PC-9 (cell line): Measurements from ENCODE around the gene FANK1. TPM values are rescaled to one million over a fixed set of nuclear protein-coding genes. Genes with fewer than 3 reads are reported as not detected.
"Not testable (repeated sequence)": the region's sequence is repeated elsewhere in the genome, so short reads cannot be mapped to it uniquely, and the experiment has no call there.

Source experiments
- BruUV-seq: library from RNA; stranded (reverse); fragments of 400-500 nt; replicated peaks from 2 replicates; lab custom pipeline; 2021; lab: Mats Ljungman, UMichigan
- CTCF ChIA-PET: fragments of 300-600 bp; sonication (Branson Sonifier 250); formaldehyde crosslinking; loops from one replicate; lab custom pipeline; 2022; ENCODE audit warnings: antibody characterized with exemption; lab: Charles Lee
- POLR2A ChIA-PET: fragments of 300-600 bp; sonication (Branson Sonifier 250); formaldehyde crosslinking; loops from one replicate; lab custom pipeline; 2022; ENCODE audit warnings: antibody characterized with exemption; ENCODE audit not compliant: unreplicated experiment; lab: Charles Lee
- DNase-seq, 2 experiments: peaks; one replicate each; pipeline versions ENCODE4 v3.0.0 to v3.0.0-alpha.2; 2015 to 2022; ENCODE audit warnings: mixed read lengths in 1 of 2
- H2AFZ ChIP-seq: fragments of 200-600 bp; sonication (generic); 2 replicates; pipeline ENCODE4 v1.8.1; 2017; ENCODE audit warnings: antibody characterized with exemption
- H3F3A ChIP-seq: fragments of 200-600 bp; sonication (generic); 2 replicates; pipeline ENCODE4 v1.8.1; 2017; ENCODE audit warnings: antibody characterized with exemption, mild to moderate bottlenecking, low read depth; ENCODE audit not compliant: insufficient read depth
- H3K27ac ChIP-seq: fragments of 200-600 bp; sonication (generic); 2 replicates; pipeline ENCODE4 v1.6.1; 2016; ENCODE audit warnings: mixed run types
- H3K27me3 ChIP-seq: fragments of 200-600 bp; sonication (generic); 2 replicates; pipeline ENCODE4 v1.6.1; 2016; ENCODE audit warnings: low read depth, mixed run types; ENCODE audit not compliant: insufficient read depth
- H3K36me3 ChIP-seq: fragments of 200-600 bp; sonication (generic); 2 replicates; pipeline ENCODE4 v1.6.1; 2016; ENCODE audit warnings: low read depth, mixed run types
- H3K4me1 ChIP-seq: fragments of 200-600 bp; sonication (generic); replicated peaks from 2 replicates; pipeline ENCODE4 v1.6.1; 2016; ENCODE audit warnings: mixed run types; ENCODE audit not compliant: insufficient read depth
- H3K4me2 ChIP-seq: fragments of 200-600 bp; sonication (generic); 2 replicates; pipeline ENCODE4 v1.6.1; 2017; ENCODE audit warnings: mixed run types
- H3K4me3 ChIP-seq: fragments of 200-600 bp; sonication (generic); 2 replicates; pipeline ENCODE4 v1.6.1; 2016; ENCODE audit warnings: mixed run types
- H3K79me2 ChIP-seq: fragments of 200-600 bp; sonication (generic); 2 replicates; pipeline ENCODE4 v1.6.1; 2017; ENCODE audit warnings: low read depth, mixed run types
- H3K9me2 ChIP-seq: fragments of 200-600 bp; sonication (generic); 2 replicates; pipeline ENCODE4 v1.8.1; 2017; ENCODE audit warnings: mild to moderate bottlenecking; ENCODE audit not compliant: insufficient read depth
- H3K9me3 ChIP-seq: fragments of 200-600 bp; sonication (generic); 2 replicates; pipeline ENCODE4 v1.8.1; 2016; ENCODE audit warnings: low read depth; ENCODE audit not compliant: insufficient read depth
- H4K20me1 ChIP-seq: fragments of 200-600 bp; sonication (generic); 2 replicates; pipeline ENCODE4 v1.8.1; 2017; ENCODE audit not compliant: insufficient read depth
- intact Hi-C: fragments of 100-400 bp; cut with micrococcal nuclease; formaldehyde crosslinking; loops from one replicate; pipeline ENCODE4 v1.10.0; 2022; ENCODE audit not compliant: unreplicated experiment
- total RNA-seq: library from RNA; stranded (reverse); gene quantifications from 2 replicates; pipeline ENCODE4 v1.2.3, GENCODE V29; 2021

Gene FANK1
- total RNA-seq, 1 experiment from 2014 or later, result 21.4 TPM

DNA sequence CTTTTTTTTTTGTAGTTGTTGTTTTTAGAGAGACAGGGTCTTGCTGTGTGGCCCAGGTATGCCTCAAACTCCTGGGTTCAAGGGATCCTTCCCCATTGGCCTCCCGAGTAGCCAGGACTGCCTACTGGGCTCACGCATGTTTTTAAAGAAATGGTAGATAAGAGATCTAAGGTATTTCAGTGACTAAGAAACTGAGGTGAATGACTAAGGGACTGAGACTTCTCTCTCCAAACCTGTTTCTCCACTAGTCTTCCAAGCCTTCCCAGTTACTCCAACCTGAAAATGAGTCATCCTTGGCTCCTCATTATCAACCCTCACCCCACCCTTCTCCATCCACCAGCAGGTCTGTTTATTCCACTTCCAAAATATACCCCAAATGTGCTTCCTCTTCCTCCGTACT is 4.6 kb downstream of the FANK1 start:
- H3K4me2 ChIP-seq, result peak overlapping the region; percentile 72
- H3K9me3 ChIP-seq, intact Hi-C loops, H3F3A ChIP-seq, H3K27me3 ChIP-seq, H3K9me2 ChIP-seq, H3K79me2 ChIP-seq, H2AFZ ChIP-seq, BruUV-seq, POLR2A ChIA-PET, H3K36me3 ChIP-seq, H4K20me1 ChIP-seq, CTCF ChIA-PET: not testable (repeated sequence)
- DNase-seq, result peak; percentile 52 to 81
- peaks cover 43% of the 10 kb centered on the region for H3K4me1 ChIP-seq
- H3K27ac ChIP-seq, result peak overlapping the region; percentile 71
- peak overlapping the region; percentile 18; the same call in 1 of the 2 replicates for H3K4me3 ChIP-seq

DNA sequence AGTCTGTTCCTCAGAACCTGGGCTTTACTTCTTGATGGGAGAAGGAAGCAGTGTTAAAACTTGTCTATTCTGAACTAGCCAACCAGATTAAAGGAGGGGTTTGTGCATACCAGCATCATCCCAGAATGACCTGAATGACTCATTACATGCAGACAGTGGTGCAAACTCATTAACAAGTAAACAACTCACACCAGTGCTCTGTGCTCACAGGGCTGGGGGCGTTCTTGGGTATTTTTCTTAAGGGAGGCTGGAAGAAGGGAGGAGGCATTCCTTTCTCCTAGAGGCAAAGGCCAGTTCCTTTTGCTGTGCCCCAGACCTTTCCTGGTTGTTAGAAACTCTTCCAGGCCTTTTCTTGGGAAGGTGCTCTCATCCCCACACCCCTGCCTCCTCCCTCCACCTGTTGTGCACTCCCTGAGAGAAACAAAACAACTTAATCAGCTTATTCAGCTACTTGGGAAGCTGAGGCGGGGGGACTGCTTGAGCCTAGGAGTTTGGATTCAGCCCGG is 6.8 kb downstream of the FANK1 start:
- H3K4me1 ChIP-seq, result peaks cover 43% of the 10 kb centered on the region
- H3K9me2 ChIP-seq, H3K79me2 ChIP-seq, CTCF ChIA-PET, H4K20me1 ChIP-seq, H2AFZ ChIP-seq, BruUV-seq, H3F3A ChIP-seq, H3K27me3 ChIP-seq, intact Hi-C loops, H3K4me3 ChIP-seq, H3K9me3 ChIP-seq, H3K36me3 ChIP-seq: not testable (repeated sequence)
- DNase-seq, result peak; percentile 63 to 75
- H3K4me2 ChIP-seq, result peak overlapping the region; percentile 58
- POLR2A ChIA-PET, result interaction anchor here (0.6 kb wide), 1 partner anchor 49 kb away, joined by 6 read pairs; no protein-coding TSS in a partner anchor
- H3K27ac ChIP-seq, result peak overlapping the region; percentile 72

DNA sequence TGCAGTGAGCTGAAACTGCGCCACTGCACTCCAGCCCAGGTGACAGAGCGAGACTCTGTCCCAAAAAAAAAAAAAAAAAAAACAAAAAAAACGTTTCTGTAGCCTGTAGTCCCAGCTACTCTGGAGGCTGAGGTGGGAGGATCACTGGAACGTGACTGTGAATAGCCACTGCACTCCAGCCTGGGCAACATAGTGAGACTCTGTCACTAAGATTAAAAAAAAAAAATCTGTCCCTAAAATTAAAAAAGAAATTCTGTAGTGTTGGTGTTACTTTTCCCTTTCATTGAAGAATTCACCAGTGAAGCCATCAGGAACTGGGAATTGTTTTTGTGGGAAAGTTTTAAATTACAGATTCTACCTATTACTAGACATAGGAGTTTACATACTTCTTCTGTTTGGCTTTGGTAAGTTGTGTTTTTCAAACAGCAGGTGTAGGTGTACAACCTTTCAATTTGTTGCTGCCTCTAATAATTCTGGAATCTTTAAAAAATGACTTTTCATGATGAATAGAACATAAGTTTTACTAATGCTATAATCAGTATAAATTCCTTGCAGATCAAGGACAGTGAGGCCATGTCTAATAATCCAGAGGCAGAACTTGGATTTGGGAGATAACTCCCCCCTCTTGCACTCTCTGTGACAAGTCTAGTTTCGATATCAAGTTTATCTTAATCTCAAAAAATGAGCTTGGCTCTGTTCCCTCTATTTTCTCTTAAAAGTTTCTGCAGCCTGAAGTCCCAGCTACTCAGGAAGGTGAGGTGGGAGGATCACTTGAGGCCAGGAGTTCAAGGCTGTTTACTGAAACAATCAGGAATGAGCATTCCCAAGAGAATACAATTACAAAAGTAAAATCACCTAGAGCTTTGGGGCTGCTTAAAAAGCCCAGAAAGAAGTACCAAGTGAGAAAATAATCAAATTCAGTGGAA is 9.0 kb downstream of the FANK1 start:
- H3K36me3 ChIP-seq, H2AFZ ChIP-seq, H4K20me1 ChIP-seq, H3K4me3 ChIP-seq, H3K9me2 ChIP-seq, POLR2A ChIA-PET, BruUV-seq, H3F3A ChIP-seq, intact Hi-C loops, H3K79me2 ChIP-seq, H3K9me3 ChIP-seq, H3K27me3 ChIP-seq, DNase-seq, H3K4me2 ChIP-seq, H3K27ac ChIP-seq: not testable (repeated sequence)
- CTCF ChIA-PET, result interaction anchor here (0.6 kb wide), 1 partner anchor 316 kb away, joined by 4 read pairs; no protein-coding TSS in a partner anchor
- peaks cover 40% of the 10 kb centered on the region for H3K4me1 ChIP-seq

- H3K9me3 ChIP-seq, H3K4me2 ChIP-seq, H3K36me3 ChIP-seq, CTCF ChIA-PET, POLR2A ChIA-PET, H3K27ac ChIP-seq, H3F3A ChIP-seq, H3K9me2 ChIP-seq, intact Hi-C loops, H4K20me1 ChIP-seq, DNase-seq, H3K4me3 ChIP-seq, H2AFZ ChIP-seq, H3K27me3 ChIP-seq, H3K79me2 ChIP-seq, BruUV-seq: not testable (repeated sequence)
- H3K4me1 ChIP-seq, result peaks cover 19% of the 10 kb centered on the region; the same call in 1 of the 2 replicates
Observed at GRCh38 chr10:125907598-125907997, 11.2 kb downstream of the FANK1 start.

GRCh38 chr10:125908813-125909212 is 12.4 kb downstream of the FANK1 start:
- BruUV-seq, H3K27ac ChIP-seq, POLR2A ChIA-PET, H3F3A ChIP-seq, H3K79me2 ChIP-seq, H3K4me2 ChIP-seq, H3K4me3 ChIP-seq, intact Hi-C loops, CTCF ChIA-PET, H3K9me2 ChIP-seq, H3K27me3 ChIP-seq, H3K36me3 ChIP-seq, H3K9me3 ChIP-seq, H4K20me1 ChIP-seq, DNase-seq, H3K4me1 ChIP-seq, H2AFZ ChIP-seq: not testable (repeated sequence)

GRCh38 chr10:125909491-125909890 is 13.1 kb downstream of the FANK1 start:
- H3F3A ChIP-seq, CTCF ChIA-PET, POLR2A ChIA-PET, H3K27me3 ChIP-seq, H2AFZ ChIP-seq, H3K36me3 ChIP-seq, H3K4me2 ChIP-seq, intact Hi-C loops, H3K79me2 ChIP-seq, H3K4me3 ChIP-seq, H3K9me3 ChIP-seq, H3K4me1 ChIP-seq, BruUV-seq, DNase-seq, H3K9me2 ChIP-seq, H3K27ac ChIP-seq, H4K20me1 ChIP-seq: not testable (repeated sequence)
